Right cardiac atrium (tissue), 5 donors: ENCODE measurements around the gene MPHOSPH9. TPM values are rescaled to one million over a fixed set of nuclear protein-coding genes. Genes with fewer than 3 reads are reported as not detected.

Experiments
- ATAC-seq, 2 donors: fragments of 200-7000 bp; cut with Tn5 transposase; one replicate each; pipeline versions ENCODE4 v1.8.0 to v1.9.1; 2020; ENCODE audit warnings: moderate library complexity in 2 of 2, mild to moderate bottlenecking in 1 of 2
- DNase-seq, 3 donors: peaks; one replicate each; pipeline ENCODE4 v3.0.0-alpha.2; 2020
- H3K27ac ChIP-seq: one replicate; pipeline ENCODE4 v1.5.1; 2013; ENCODE audit warnings: mild to moderate bottlenecking, low read length, control low read depth, moderate library complexity
- H3K27me3 ChIP-seq: one replicate; pipeline ENCODE4 v1.6.1; 2013; ENCODE audit not compliant: control insufficient read depth, insufficient read depth
- H3K4me1 ChIP-seq: one replicate; pipeline ENCODE4 v1.6.1; 2013; ENCODE audit warnings: low read length; ENCODE audit not compliant: control insufficient read depth, insufficient read depth
- H3K4me3 ChIP-seq: one replicate; pipeline ENCODE4 v1.5.1; 2013; ENCODE audit warnings: low read length, control low read depth
- H3K9me3 ChIP-seq: one replicate; pipeline ENCODE4 v1.6.1; 2013; ENCODE audit warnings: low read length; ENCODE audit not compliant: control insufficient read depth
- WGBS: extraction: QIAGEN DNeasy Blood & Tissue Kit; methylation state at CpG from one replicate; pipeline ENCODE4 v1.1.7; 2013; 5-methylcytosine and 5-hydroxymethylcytosine counted together
- intact Hi-C, 4 donors: fragments of 100-400 bp; cut with DNase I; formaldehyde crosslinking; loops; one replicate each; pipeline versions ENCODE4 v1.11.0 to v1.14.0; 2022 to 2023
- long read RNA-seq, 4 donors: library from polyadenylated mRNA; unstranded; transcript quantifications; one replicate each; pipeline ENCODE4 v2.0.0, GENCODE V29; 2020 to 2021
- polyA plus RNA-seq: library from polyadenylated mRNA; stranded (reverse); fragments of 200-250 nt; gene quantifications from one replicate; pipeline ENCODE4 v1.2.3, GENCODE V29; 2013
- total RNA-seq, 4 donors: library from RNA; stranded (reverse); fragmentation: NEBNext Ultra II Directional; extraction: Animal tissue kit (Norgen Biotek cat#: 25700); gene quantifications; one replicate each; pipeline ENCODE4 v1.2.1, GENCODE V29; 2021
- donor health status: healthy with polysubstance abuse.
- donor health status: DM: no; HTN: yes; CAD: no.
- donor health status: DM: no; HTN: no; CAD: no.
- donor health status: DM: no; HTN: yes; CAD: no; lungs with severe emphysema.
- donor health status: DM: yes; HTN: yes; CAD: no.

MPHOSPH9 gene, protein sequence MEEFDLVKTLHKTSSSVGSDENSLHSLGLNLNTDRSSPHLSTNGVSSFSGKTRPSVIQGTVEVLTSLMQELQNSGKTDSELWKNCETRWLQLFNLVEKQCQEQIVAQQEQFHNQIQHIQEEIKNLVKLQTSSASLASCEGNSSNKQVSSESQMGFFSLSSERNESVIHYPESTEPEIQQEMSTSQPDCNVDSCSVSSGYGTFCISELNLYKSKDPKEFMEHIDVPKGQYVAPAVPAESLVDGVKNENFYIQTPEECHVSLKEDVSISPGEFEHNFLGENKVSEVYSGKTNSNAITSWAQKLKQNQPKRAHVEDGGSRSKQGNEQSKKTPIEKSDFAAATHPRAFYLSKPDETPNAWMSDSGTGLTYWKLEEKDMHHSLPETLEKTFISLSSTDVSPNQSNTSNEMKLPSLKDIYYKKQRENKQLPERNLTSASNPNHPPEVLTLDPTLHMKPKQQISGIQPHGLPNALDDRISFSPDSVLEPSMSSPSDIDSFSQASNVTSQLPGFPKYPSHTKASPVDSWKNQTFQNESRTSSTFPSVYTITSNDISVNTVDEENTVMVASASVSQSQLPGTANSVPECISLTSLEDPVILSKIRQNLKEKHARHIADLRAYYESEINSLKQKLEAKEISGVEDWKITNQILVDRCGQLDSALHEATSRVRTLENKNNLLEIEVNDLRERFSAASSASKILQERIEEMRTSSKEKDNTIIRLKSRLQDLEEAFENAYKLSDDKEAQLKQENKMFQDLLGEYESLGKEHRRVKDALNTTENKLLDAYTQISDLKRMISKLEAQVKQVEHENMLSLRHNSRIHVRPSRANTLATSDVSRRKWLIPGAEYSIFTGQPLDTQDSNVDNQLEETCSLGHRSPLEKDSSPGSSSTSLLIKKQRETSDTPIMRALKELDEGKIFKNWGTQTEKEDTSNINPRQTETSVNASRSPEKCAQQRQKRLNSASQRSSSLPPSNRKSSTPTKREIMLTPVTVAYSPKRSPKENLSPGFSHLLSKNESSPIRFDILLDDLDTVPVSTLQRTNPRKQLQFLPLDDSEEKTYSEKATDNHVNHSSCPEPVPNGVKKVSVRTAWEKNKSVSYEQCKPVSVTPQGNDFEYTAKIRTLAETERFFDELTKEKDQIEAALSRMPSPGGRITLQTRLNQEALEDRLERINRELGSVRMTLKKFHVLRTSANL
- total RNA-seq (10 to 100 TPM; 14.8 to 27.4 (median 22.5) TPM), polyA plus RNA-seq (8.0 TPM)
- long read RNA-seq, donor 1, full-length matches to known transcripts, result 2 of 23 reads
- long read RNA-seq, donor 1, partial matches to known transcripts, result 4 of 23 reads
- long read RNA-seq, donor 1, other reads (novel, unspliced or antisense), result 17 of 23 reads
- long read RNA-seq, donor 2, partial matches to known transcripts, result 2 of 6 reads
- long read RNA-seq, donor 2, other reads (novel, unspliced or antisense), result 4 of 6 reads
- long read RNA-seq, donor 3, partial matches to known transcripts, result 6 of 19 reads
- long read RNA-seq, donor 3, other reads (novel, unspliced or antisense), result 13 of 19 reads
- long read RNA-seq, donor 4, partial matches to known transcripts, result 0 of 6 reads
- long read RNA-seq, donor 4, other reads (novel, unspliced or antisense), result 6 of 6 reads

DNA sequence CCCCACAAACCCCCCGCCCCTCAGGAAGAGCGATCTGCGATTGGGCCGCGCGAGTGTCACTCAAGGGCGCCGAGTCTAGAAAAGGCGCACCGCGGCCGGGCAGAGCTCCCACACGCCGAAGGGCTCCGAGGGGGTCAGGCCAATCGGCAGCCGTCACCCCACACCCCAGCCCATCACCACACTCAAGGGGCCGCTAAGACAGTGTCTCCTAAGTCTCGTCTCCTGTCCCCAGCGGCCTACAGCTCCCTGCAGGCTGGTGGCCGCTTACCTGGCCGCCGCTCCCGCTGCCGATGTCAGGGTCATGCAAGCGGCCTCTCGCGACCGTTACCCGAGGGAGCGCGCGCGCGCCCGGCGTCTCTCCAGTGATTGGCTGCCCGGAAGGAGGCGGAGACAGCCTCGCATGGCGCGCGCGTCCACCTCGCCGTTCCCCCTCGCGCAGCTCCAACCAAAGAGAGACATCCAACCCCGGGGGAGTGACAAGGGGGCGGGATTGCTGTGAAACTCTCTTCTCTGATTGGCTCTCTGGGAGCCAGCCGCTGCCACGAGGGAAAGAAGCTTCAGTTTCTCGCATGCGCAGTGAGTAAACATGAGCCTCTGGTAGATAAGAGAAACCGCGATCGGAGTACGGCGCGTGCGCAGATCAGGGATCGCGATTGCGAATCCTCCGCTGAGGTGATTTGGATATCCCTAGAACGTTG, at the start of gene MPHOSPH9, which contains the start of gene MTRFR:
MPHOSPH9 (minus strand) TSS at position 335 of the 698 bp plus-strand sequence. CDS start 2,777 bp downstream, outside the sequence.
MTRFR (plus strand) TSS at position 630 of the 698 bp plus-strand sequence. CDS start 20,239 bp downstream, outside the sequence.
- intact Hi-C loops, result loop anchor here in 3 of 4 donors (5.0 to 10.0 kb wide), 4 partner anchors 188 to 368 kb away; partner anchors contain the start of genes ARL6IP4 (in 1 of the 3) and OGFOD2 (in 1 of the 3)
- DNase-seq (peak; percentile 99), ATAC-seq (peak; percentile 99)
- no peaks in the 10 kb centered on the region for H3K27me3 ChIP-seq
- H3K9me3 ChIP-seq, result no peaks in the 10 kb centered on the region
- under 1% methylated on average over 66 of the region's 66 CpGs for WGBS
- H3K4me3 ChIP-seq, result peak within 1 kb of the TSS; percentile 88
- H3K27ac ChIP-seq, result peak within 1 kb of the TSS; percentile 75
- H3K4me1 ChIP-seq, result peaks cover 3% of the 10 kb centered on the region

DNA sequence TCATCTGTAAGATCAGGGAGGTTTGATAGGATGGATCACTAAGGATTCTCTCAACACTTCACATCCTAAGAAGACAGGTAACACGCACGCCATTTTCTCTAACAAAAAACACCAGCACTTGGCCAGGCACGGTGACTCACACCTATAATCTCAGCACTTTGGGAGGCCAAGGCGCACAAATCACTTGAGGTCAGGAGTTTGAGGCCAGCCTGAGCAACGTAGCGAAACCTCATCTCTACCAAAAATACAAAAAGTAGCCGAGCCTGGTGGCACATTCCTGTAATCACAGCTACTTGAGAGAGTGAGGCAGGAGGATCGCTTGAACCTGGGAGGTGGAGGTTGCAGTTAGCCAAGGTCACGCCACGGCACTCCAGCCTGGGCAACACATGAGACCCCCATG, 49.2 kb upstream of the MPHOSPH9 start:
- no peak overlapping the region for H3K4me3 ChIP-seq
- DNase-seq, result no peak

DNA sequence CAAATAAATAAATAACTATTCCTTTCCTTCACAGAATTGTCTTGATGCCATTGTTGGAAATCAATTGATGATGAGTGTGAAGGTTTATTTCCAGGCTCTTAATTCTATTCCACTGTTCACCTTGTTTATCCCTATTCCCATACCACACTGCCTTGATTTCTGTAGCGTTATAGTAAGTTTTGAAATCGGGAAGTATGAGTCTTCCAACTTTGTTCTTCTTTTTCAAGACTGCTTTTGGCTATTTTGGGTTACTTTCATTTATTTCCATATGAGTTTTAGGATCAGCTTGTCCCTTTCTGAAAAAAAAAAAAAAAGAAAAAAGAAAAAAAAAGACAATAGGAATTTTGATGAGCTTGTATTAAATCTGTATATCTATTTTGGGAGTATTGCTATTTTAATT, 48.0 kb upstream of the MPHOSPH9 start:
- Histone ChIP-seq H3K4me1 (no peaks in the 10 kb centered on the region), H3K4me3 (no peak overlapping the region), H3K27me3 (no peaks in the 10 kb centered on the region), H3K9me3 (no peaks in the 10 kb centered on the region), H3K27ac (no peak overlapping the region)
- WGBS, result 80% methylated on average over 2 of the region's 2 CpGs
- no peak for ATAC-seq
- no peak for DNase-seq
- intact Hi-C loops, result no loop called here

More for the DNA sequence above, 49.2 kb upstream of the MPHOSPH9 start:
- WGBS, result 89% methylated on average over 10 of the region's 10 CpGs
- Histone ChIP-seq H3K27me3 (no peaks in the 10 kb centered on the region), H3K27ac (no peak overlapping the region), H3K4me1 (no peaks in the 10 kb centered on the region), H3K9me3 (no peaks in the 10 kb centered on the region)
- intact Hi-C loops, result no loop called here
- no peak for ATAC-seq

DNA sequence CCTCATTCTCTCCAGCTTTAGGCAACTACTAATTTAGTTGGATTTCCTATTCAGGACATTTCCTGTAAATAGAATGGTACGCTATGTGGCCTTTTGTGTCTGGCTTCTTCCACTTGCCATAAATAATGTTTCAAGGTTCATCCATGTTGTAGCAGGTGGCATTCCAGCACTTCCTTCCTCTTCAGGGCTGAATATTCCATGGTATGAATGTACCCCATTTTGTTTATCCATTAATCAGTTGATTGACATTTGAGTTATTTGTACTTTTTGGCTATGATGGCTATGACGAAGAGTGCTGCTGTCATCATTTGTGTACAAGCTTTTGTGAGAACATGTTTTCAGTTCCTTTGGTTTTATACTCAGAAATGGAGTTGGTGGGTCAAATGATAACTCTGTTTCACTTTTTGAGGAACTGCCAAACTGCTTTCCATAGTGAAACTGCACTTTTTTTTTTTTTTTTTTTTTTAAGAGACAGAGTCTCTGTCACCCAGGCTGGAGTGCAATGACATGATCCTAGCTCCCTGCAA, 45.2 kb upstream of the MPHOSPH9 start:
- 58% methylated on average over 2 of the region's 2 CpGs for WGBS
- intact Hi-C loops, result no loop called here
- Histone ChIP-seq H3K4me3 (no peak overlapping the region), H3K27ac (peak overlapping the region; percentile 46), H3K27me3 (no peaks in the 10 kb centered on the region), H3K4me1 (no peaks in the 10 kb centered on the region), H3K9me3 (no peaks in the 10 kb centered on the region)
- ATAC-seq (no peak), DNase-seq (no peak)

DNA sequence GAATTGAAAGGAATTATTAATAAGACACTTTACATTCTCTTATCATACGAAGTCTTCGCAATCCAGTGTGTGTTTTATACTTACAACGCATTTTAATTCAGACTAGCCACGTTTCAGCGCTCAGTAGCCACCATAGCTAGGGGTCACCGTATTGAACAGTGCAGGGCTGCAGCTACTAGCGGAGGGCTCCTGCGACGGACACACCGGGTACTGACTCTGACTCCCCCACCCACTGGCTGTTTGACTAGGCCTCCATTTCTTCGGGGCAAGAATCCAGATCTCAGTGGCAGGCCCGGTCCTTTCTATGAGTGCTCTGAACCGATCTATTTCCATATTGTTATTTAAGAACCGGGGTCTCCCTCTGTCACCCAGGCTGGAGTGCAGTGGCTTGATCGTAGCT, 40.2 kb upstream of the MPHOSPH9 start:
- DNase-seq, result no peak
- Histone ChIP-seq H3K27me3 (no peaks in the 10 kb centered on the region), H3K4me1 (peaks cover 2% of the 10 kb centered on the region), H3K4me3 (no peak overlapping the region), H3K9me3 (no peaks in the 10 kb centered on the region), H3K27ac (no peak overlapping the region)
- ATAC-seq, result no peak
- 86% methylated on average over 15 of the region's 15 CpGs for WGBS
- intact Hi-C loops, result no loop called here

DNA sequence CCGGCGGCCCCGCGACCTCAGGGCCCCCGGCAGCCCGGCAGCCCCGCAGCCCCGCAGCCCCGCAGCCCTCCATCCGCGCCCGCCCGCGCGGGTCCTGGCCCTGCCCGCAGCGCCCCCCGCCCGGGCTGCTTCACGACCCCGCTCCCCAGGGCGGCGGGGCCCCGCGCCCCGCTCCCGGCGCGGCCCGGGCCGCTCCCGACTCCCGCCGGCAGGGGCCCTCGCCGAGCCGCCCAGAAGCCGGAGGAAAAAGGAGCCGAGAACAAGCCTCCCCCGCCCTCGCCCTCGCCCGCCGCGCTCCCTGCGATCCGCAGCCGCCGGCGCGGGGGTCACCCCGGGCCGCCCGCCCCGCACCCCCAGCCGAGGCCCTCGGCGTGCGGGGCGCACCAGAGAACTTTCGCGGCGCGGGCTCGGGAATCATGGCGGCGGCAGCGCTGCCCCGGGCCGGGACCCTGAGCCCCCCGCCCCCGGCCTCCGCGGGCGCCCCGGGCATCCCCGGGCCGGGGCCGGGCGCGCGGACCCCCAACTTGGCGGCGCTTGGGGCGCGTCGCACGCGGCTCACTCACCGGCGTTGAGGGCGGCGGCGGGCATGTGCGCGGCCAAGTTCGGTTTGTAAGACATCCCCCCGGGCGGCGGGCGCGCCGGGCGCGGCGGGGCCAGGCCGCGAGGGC, 38.2 kb upstream of the MPHOSPH9 start:
- Histone ChIP-seq H3K27ac (peak overlapping the region; percentile 48), H3K4me3 (peak overlapping the region; percentile 98), H3K9me3 (no peaks in the 10 kb centered on the region), H3K27me3 (no peaks in the 10 kb centered on the region), H3K4me1 (peaks cover 2% of the 10 kb centered on the region)
- DNase-seq (peak; percentile 75 to 91 (median 86)), ATAC-seq (peak; percentile 23 to 52)
- intact Hi-C loops, result no loop called here
- under 1% methylated on average over 107 of the region's 108 CpGs for WGBS

DNA sequence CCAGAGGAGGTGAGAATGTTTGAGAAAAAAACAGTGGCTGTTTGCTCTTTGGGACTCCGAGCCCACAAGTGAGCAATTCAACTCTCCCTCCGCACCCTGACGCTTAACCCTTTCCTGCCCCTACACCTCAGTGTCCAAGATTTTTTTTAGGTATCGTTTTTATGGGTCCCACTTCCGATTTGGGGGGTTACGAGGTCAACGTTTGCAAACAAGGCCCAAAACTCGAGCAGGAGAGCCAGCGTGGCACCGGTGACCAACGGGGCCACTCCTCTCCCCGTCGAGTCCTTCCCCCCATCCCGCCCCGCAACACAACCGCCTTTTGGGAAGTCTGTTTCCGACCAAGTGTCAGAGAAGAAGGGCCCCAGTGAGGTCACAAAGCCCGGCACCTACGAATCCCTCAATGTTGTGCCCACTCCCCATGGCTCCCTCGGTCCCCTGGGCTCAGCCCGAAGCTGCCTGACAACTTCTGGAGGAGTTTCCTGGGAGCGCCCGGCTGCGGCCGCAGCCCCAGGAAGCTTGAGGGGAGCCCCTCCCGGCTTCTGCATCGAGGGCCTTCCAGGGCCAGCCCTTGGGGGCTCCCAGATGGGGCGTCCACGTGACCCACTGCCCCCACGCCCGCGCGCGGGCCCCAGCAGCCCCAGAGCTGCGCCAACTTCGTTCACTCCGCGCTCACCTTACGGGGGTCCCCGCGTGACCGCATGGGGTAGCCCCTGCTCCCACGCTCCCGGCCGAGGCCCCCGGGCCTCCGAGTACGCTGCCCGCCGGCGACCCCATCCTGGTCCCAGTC, 37.5 kb upstream of the MPHOSPH9 start:
- WGBS, result 1% methylated on average over 51 of the region's 51 CpGs
- no peaks in the 10 kb centered on the region for H3K27me3 ChIP-seq
- H3K4me3 ChIP-seq, result peak overlapping the region; percentile 98
- ATAC-seq (peak; percentile 9 to 22), DNase-seq (peak; percentile 64 to 81 (median 77))
- peak overlapping the region; percentile 68 for H3K27ac ChIP-seq
- H3K4me1 ChIP-seq, result peaks cover 2% of the 10 kb centered on the region
- no peaks in the 10 kb centered on the region for H3K9me3 ChIP-seq
- intact Hi-C loops, result no loop called here

DNA sequence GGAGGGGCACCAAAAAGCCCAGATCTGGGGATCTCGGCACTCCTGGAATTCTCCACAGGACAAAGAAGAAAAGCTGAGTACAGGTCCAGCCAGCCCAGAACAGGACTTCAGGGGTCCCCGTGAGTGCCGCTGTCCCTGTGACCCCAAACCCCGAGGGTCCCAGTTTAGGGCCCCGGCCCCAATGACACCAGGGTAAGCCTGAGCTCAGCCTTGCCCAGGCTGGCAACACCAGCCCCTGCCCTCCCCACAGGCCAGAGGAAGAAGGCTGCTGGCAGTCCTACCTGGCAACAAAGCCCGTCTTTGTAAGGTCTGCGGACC, 36.9 kb upstream of the MPHOSPH9 start:
- peak in 2 of 3 donors; percentile 31 to 66 for DNase-seq
- no peaks in the 10 kb centered on the region for H3K27me3 ChIP-seq
- 2% methylated on average over 7 of the region's 7 CpGs for WGBS
- ATAC-seq, result peak in 1 of 2 donors; percentile 5
- H3K4me3 ChIP-seq, result peak overlapping the region; percentile 98
- H3K4me1 ChIP-seq, result peaks cover 2% of the 10 kb centered on the region
- H3K9me3 ChIP-seq, result no peaks in the 10 kb centered on the region
- intact Hi-C loops, result no loop called here
- peak overlapping the region; percentile 68 for H3K27ac ChIP-seq
